Neural cell (in vitro differentiated cells): ENCODE measurements around the gene INPP4B. TPM values are rescaled to one million over a fixed set of nuclear protein-coding genes. Genes with fewer than 3 reads are reported as not detected.

Experiments used
- H2AFZ ChIP-seq: fragments of 200-600, 300-800 bp; sonication (generic), shearing (Covaris generic); 2 replicates; pipeline ENCODE4 v1.6.0; 2014; ENCODE audit warnings: low read depth, mild to moderate bottlenecking, antibody characterized with exemption, low read length, moderate library complexity
- H3F3A ChIP-seq: fragments of 200-600 bp; shearing (Covaris generic); 2 replicates; pipeline ENCODE4 v1.6.1; 2016; ENCODE audit warnings: mild to moderate bottlenecking, moderate library complexity, mixed read lengths, antibody characterized with exemption, low read length; ENCODE audit not compliant: insufficient read depth, poor library complexity, severe bottlenecking
- H3K27ac ChIP-seq: fragments of 200-600, 300-800 bp; sonication (generic), shearing (Covaris generic); 2 replicates; pipeline ENCODE4 v1.5.1; 2014; ENCODE audit warnings: mild to moderate bottlenecking, low read length, moderate library complexity
- H3K27me3 ChIP-seq: fragments of 300-800, 200-600 bp; sonication (generic), shearing (Covaris generic); 2 replicates; pipeline ENCODE4 v1.6.0; 2014; ENCODE audit warnings: mild to moderate bottlenecking, low read depth, low read length, moderate library complexity; ENCODE audit not compliant: insufficient read depth
- H3K36me3 ChIP-seq: fragments of 300-800, 200-600 bp; sonication (generic), shearing (Covaris generic); 2 replicates; pipeline ENCODE4 v1.5.1; 2014; ENCODE audit warnings: mild to moderate bottlenecking, antibody characterized with exemption, low read length, moderate library complexity; ENCODE audit not compliant: insufficient read depth
- H3K4me2 ChIP-seq: fragments of 300-800, 200-600 bp; sonication (generic), shearing (Covaris generic); 2 replicates; pipeline ENCODE4 v1.6.0; 2014; ENCODE audit warnings: mild to moderate bottlenecking, low read length
- H3K4me3 ChIP-seq: fragments of 300-800, 200-600 bp; sonication (generic), shearing (Covaris generic); 2 replicates; pipeline ENCODE4 v1.5.1; 2014; ENCODE audit warnings: mild to moderate bottlenecking, low read length, moderate library complexity
- H3K79me2 ChIP-seq: fragments of 200-600 bp; shearing (Covaris generic); replicated peaks from 2 replicates; pipeline ENCODE4 v1.6.0; 2014; ENCODE audit warnings: mild to moderate bottlenecking, low read length, moderate library complexity; ENCODE audit not compliant: insufficient read depth
- H3K9ac ChIP-seq: fragments of 300-800, 200-600 bp; sonication (generic), shearing (Covaris generic); 2 replicates; pipeline ENCODE4 v1.6.1; 2016; ENCODE audit warnings: mild to moderate bottlenecking, low read length, mixed read lengths
- H3K9me2 ChIP-seq: fragments of 200-600 bp; shearing (Covaris generic); 2 replicates; pipeline ENCODE4 v1.6.1; 2016; ENCODE audit warnings: mild to moderate bottlenecking, low read length, mixed read lengths; ENCODE audit not compliant: insufficient read depth
- H3K9me3 ChIP-seq: fragments of 200-600, 300-800 bp; sonication (generic), shearing (Covaris generic); 2 replicates; pipeline ENCODE4 v1.6.1; 2016; ENCODE audit warnings: mild to moderate bottlenecking, mixed run types, low read length, moderate library complexity, mixed read lengths
- H4K20me1 ChIP-seq: fragments of 200-600 bp; shearing (Covaris generic); 2 replicates; pipeline ENCODE4 v1.6.1; 2016; ENCODE audit warnings: mild to moderate bottlenecking, mixed run types; ENCODE audit not compliant: insufficient read depth
- CTCF ChIP-seq: fragments of 450-650 bp; IDR thresholded peaks from 2 replicates; pipeline ENCODE4 v1.5.1; 2014; ENCODE audit warnings: antibody characterized with exemption, mild to moderate bottlenecking, moderate library complexity; ENCODE audit not compliant: poor library complexity, severe bottlenecking
- EP300 ChIP-seq: fragments of 450-650 bp; conservative IDR thresholded peaks from 2 replicates; pipeline ENCODE4 v1.6.1; 2014; ENCODE audit warnings: antibody characterized with exemption, mild to moderate bottlenecking, moderate library complexity; ENCODE audit not compliant: poor library complexity, severe bottlenecking
- EZH2 ChIP-seq: fragments of 200-600, 300-800 bp; shearing (Covaris generic), sonication (generic); IDR thresholded peaks from 2 replicates; pipeline ENCODE4 v1.6.1; 2014; ENCODE audit warnings: antibody characterized with exemption, low read length, borderline replicate concordance, mild to moderate bottlenecking; ENCODE audit not compliant: insufficient read depth, poor library complexity, severe bottlenecking
- MXI1 ChIP-seq: fragments of 450-650 bp; conservative IDR thresholded peaks from 2 replicates; pipeline ENCODE4 v1.6.1; 2014; ENCODE audit warnings: antibody characterized with exemption, mild to moderate bottlenecking; ENCODE audit not compliant: poor library complexity, severe bottlenecking
- POLR2AphosphoS5 ChIP-seq: IDR thresholded peaks from 2 replicates; pipeline ENCODE4 v1.6.1; 2012
- RAD21 ChIP-seq: fragments of 450-650 bp; conservative IDR thresholded peaks from 2 replicates; pipeline ENCODE4 v1.6.1; 2014; ENCODE audit warnings: antibody characterized with exemption, mild to moderate bottlenecking, moderate library complexity
- REST ChIP-seq: IDR thresholded peaks from 2 replicates; pipeline ENCODE4 v1.6.1; 2012; ENCODE audit warnings: borderline replicate concordance
- SMC3 ChIP-seq: fragments of 450-650 bp; conservative IDR thresholded peaks from 2 replicates; pipeline ENCODE4 v1.6.1; 2014; ENCODE audit warnings: antibody characterized with exemption, mild to moderate bottlenecking, moderate library complexity; ENCODE audit not compliant: poor library complexity
- TAF1 ChIP-seq: IDR thresholded peaks from 2 replicates; pipeline ENCODE4 v1.6.1; 2012; ENCODE audit warnings: low read depth
- polyA plus RNA-seq: library from polyadenylated mRNA; depleted of rRNA; stranded (reverse); fragments of >200 nt; gene quantifications from 2 replicates; pipeline ENCODE4 v1.2.3, GENCODE V29; 2014

The INPP4B gene
- polyA plus RNA-seq, 1 donor from 2014 or later, result 0.30 TPM

- Histone ChIP-seq H3K9me2 (no peaks in the 10 kb centered on the region), H3K9me3 (no peaks in the 10 kb centered on the region), H3F3A (no peaks in the 10 kb centered on the region), H2AFZ (no peak overlapping the region), H3K4me2 (no peak overlapping the region), H3K4me3 (no peak overlapping the region), H3K36me3 (no peaks in the 10 kb centered on the region), H3K27me3 (no peaks in the 10 kb centered on the region), H4K20me1 (no peaks in the 10 kb centered on the region), H3K27ac (no peak overlapping the region), H3K79me2 (no peaks in the 10 kb centered on the region), H3K9ac (no peak overlapping the region)
- TF ChIP-seq EZH2 (no peak), REST (no peak), MXI1 (no peak), RAD21 (no peak), TAF1 (no peak), SMC3 (no peak), POLR2AphosphoS5 (no peak), EP300 (no peak), CTCF (no peak)
Observed at GRCh38 chr4:142801966-142802365, 44.1 kb downstream of the INPP4B start.

- no peak for TF ChIP-seq MXI1
- TF ChIP-seq RAD21, result no peak
- TF ChIP-seq EZH2, result no peak
- TF ChIP-seq SMC3, result no peak
- TF ChIP-seq REST, result no peak
- no peak for TF ChIP-seq TAF1
- TF ChIP-seq EP300, result no peak
- no peak for TF ChIP-seq CTCF
- no peak for TF ChIP-seq POLR2AphosphoS5
- Histone ChIP-seq H3K4me3 (no peak overlapping the region), H3K36me3 (no peaks in the 10 kb centered on the region), H3K9me3 (no peaks in the 10 kb centered on the region), H3K27ac (no peak overlapping the region), H3K79me2 (no peaks in the 10 kb centered on the region), H3K27me3 (no peaks in the 10 kb centered on the region), H3K9me2 (no peaks in the 10 kb centered on the region), H3F3A (no peaks in the 10 kb centered on the region), H4K20me1 (no peaks in the 10 kb centered on the region), H3K4me2 (no peak overlapping the region), H2AFZ (no peak overlapping the region), H3K9ac (no peak overlapping the region)
Observed at GRCh38 chr4:142781114-142781513, 65.0 kb downstream of the INPP4B start.
